H9 (cell line): ENCODE data around the gene FYN. TPM values are rescaled to one million over a fixed set of nuclear protein-coding genes. Genes with fewer than 3 reads are reported as not detected.

Experiments used
- DNase-seq: peaks from one replicate; pipeline ENCODE4 v3.0.0-alpha.2; 2017
- H2AFZ ChIP-seq: one replicate; pipeline ENCODE4 v1.6.1; 2013; ENCODE audit warnings: mild to moderate bottlenecking, low read length, control low read depth, moderate library complexity
- H2AK5ac ChIP-seq: 2 replicates; pipeline ENCODE4 v1.6.1; 2013; ENCODE audit warnings: low read length, control low read depth, mixed read lengths; ENCODE audit not compliant: insufficient read length
- H2BK120ac ChIP-seq: one replicate; pipeline ENCODE4 v1.6.1; 2013; ENCODE audit warnings: low read depth, mild to moderate bottlenecking, low read length, control low read depth, inconsistent platforms; ENCODE audit not compliant: poor library complexity, severe bottlenecking
- H2BK12ac ChIP-seq: 2 replicates; pipeline ENCODE4 v1.6.1; 2013; ENCODE audit warnings: low read length, control low read depth, mixed read lengths, low read depth; ENCODE audit not compliant: insufficient read length
- H2BK15ac ChIP-seq: 2 replicates; pipeline ENCODE4 v1.6.1; 2013; ENCODE audit warnings: low read depth, low read length, control low read depth
- H2BK20ac ChIP-seq: one replicate; pipeline ENCODE4 v1.6.1; 2013; ENCODE audit warnings: low read depth, mild to moderate bottlenecking, low read length, control low read depth, inconsistent platforms; ENCODE audit not compliant: poor library complexity, severe bottlenecking
- H2BK5ac ChIP-seq: 2 replicates; pipeline ENCODE4 v1.6.1; 2013; ENCODE audit warnings: low read length, control low read depth, mixed read lengths; ENCODE audit not compliant: insufficient read length
- H3K14ac ChIP-seq: 2 replicates; pipeline ENCODE4 v1.6.1; 2013; ENCODE audit warnings: low read length, control low read depth; ENCODE audit not compliant: insufficient read depth
- H3K18ac ChIP-seq: 2 replicates; pipeline ENCODE4 v1.6.1; 2013; ENCODE audit warnings: low read depth, mild to moderate bottlenecking, mixed read lengths, low read length, control low read depth; ENCODE audit not compliant: insufficient read length
- H3K23ac ChIP-seq: 2 replicates; pipeline ENCODE4 v1.6.1; 2013; ENCODE audit warnings: low read length, control low read depth, mixed read lengths, low read depth; ENCODE audit not compliant: insufficient read length
- H3K23me2 ChIP-seq: 2 replicates; pipeline ENCODE4 v1.6.1; 2013; ENCODE audit warnings: low read depth, mild to moderate bottlenecking, mixed read lengths, low read length, control low read depth; ENCODE audit not compliant: insufficient read length, poor library complexity, severe bottlenecking
- H3K27ac ChIP-seq: 2 replicates; pipeline ENCODE4 v1.5.1; 2013; ENCODE audit warnings: low read length, control low read depth, mixed read lengths, low read depth; ENCODE audit not compliant: insufficient read length
- H3K27me3 ChIP-seq: 2 replicates; pipeline ENCODE4 v1.6.1; 2013; ENCODE audit warnings: low read length, control low read depth, inconsistent platforms; ENCODE audit not compliant: insufficient read depth
- H3K4ac ChIP-seq: 2 replicates; pipeline ENCODE4 v1.6.1; 2013; ENCODE audit warnings: low read depth, mild to moderate bottlenecking, control low read depth, inconsistent platforms, low read length, moderate library complexity
- H3K4me1 ChIP-seq: 2 replicates; pipeline ENCODE4 v1.6.1; 2013; ENCODE audit warnings: low read length, control low read depth, inconsistent platforms; ENCODE audit not compliant: insufficient read depth
- H3K4me2 ChIP-seq: 2 replicates; pipeline ENCODE4 v1.6.1; 2013; ENCODE audit warnings: low read length, control low read depth, mixed read lengths; ENCODE audit not compliant: insufficient read length, insufficient read depth
- H3K56ac ChIP-seq: 2 replicates; pipeline ENCODE4 v1.6.1; 2013; ENCODE audit warnings: low read depth, mild to moderate bottlenecking, mixed read lengths, low read length, control low read depth; ENCODE audit not compliant: insufficient read length
- H3K79me1 ChIP-seq: 2 replicates; pipeline ENCODE4 v1.6.1; 2013; ENCODE audit warnings: low read depth, mild to moderate bottlenecking, moderate library complexity, low read length, control low read depth, inconsistent platforms; ENCODE audit not compliant: insufficient read depth, poor library complexity, severe bottlenecking
- H3K79me2 ChIP-seq: 2 replicates; pipeline ENCODE4 v1.6.1; 2013; ENCODE audit warnings: low read length, control low read depth, inconsistent platforms; ENCODE audit not compliant: insufficient read depth
- H3K9ac ChIP-seq: 2 replicates; pipeline ENCODE4 v1.6.1; 2013; ENCODE audit warnings: low read length, control low read depth, mixed read lengths; ENCODE audit not compliant: insufficient read length; ENCODE audit errors: extremely low read depth
- H3K9me3 ChIP-seq: one replicate; pipeline ENCODE4 v1.6.1; 2013; ENCODE audit warnings: low read depth, low read length, inconsistent platforms; ENCODE audit not compliant: control insufficient read depth
- H3T11ph ChIP-seq: one replicate; pipeline ENCODE4 v1.6.1; 2013; ENCODE audit warnings: mild to moderate bottlenecking, low read length, control low read depth, inconsistent platforms
- H4K20me1 ChIP-seq: one replicate; pipeline ENCODE4 v1.6.1; 2013; ENCODE audit not compliant: control insufficient read depth, insufficient read length, insufficient read depth
- H4K5ac ChIP-seq: 2 replicates; pipeline ENCODE4 v1.6.1; 2013; ENCODE audit warnings: low read depth, mild to moderate bottlenecking, mixed read lengths, low read length, control low read depth; ENCODE audit not compliant: insufficient read length
- H4K8ac ChIP-seq: replicated peaks from 2 replicates; pipeline ENCODE4 v1.6.1; 2013; ENCODE audit warnings: low read length, control low read depth, mixed read lengths, low read depth; ENCODE audit not compliant: insufficient read length
- H4K91ac ChIP-seq: 2 replicates; pipeline ENCODE4 v1.6.1; 2013; ENCODE audit warnings: low read depth, mild to moderate bottlenecking, moderate library complexity, mixed read lengths, low read length, control low read depth; ENCODE audit not compliant: insufficient read length
- H3K27ac Mint-ChIP-seq, 3 experiments: 2 replicates in 2 of 3; 3 replicates in 1 of 3; pipeline ENCODE4 v1.8.0; 2020 to 2021; ENCODE audit warnings: mixed read lengths in 3 of 3, mild to moderate bottlenecking in 1 of 3, moderate library complexity in 1 of 3
- H3K27me3 Mint-ChIP-seq: 2 replicates; pipeline ENCODE4 v1.8.0; 2021; ENCODE audit warnings: low read depth, mild to moderate bottlenecking, moderate library complexity, mixed read lengths
- H3K36me3 Mint-ChIP-seq, 3 experiments: 2 replicates in 2 of 3; 3 replicates in 1 of 3; pipeline ENCODE4 v1.8.0; 2020 to 2021; ENCODE audit warnings: low read depth in 3 of 3, mixed read lengths in 3 of 3; ENCODE audit not compliant: insufficient read depth in 1 of 3
- H3K4me1 Mint-ChIP-seq, 2 experiments: 2 replicates each; pipeline ENCODE4 v1.8.0; 2020; ENCODE audit warnings: mixed read lengths in 2 of 2
- H3K4me3 Mint-ChIP-seq, 2 experiments: 2 replicates in 1 of 2; 3 replicates in 1 of 2; pipeline ENCODE4 v1.8.0; 2020 to 2021; ENCODE audit warnings: mild to moderate bottlenecking in 2 of 2, mixed read lengths in 2 of 2, moderate library complexity in 1 of 2
- H3K9me3 Mint-ChIP-seq, 2 experiments: 2 replicates in 1 of 2; 3 replicates in 1 of 2; pipeline ENCODE4 v1.8.0; 2020; ENCODE audit warnings: mild to moderate bottlenecking in 2 of 2, mixed read lengths in 2 of 2, moderate library complexity in 1 of 2
- CTCF ChIP-seq: fragments of 200-600 bp; sonication (generic); conservative IDR thresholded peaks from 3 replicates; pipeline ENCODE4 v1.8.0; 2021; ENCODE audit warnings: antibody characterized with exemption, mild to moderate bottlenecking
- WGBS: extraction: QIAGEN DNeasy Blood & Tissue Kit; methylation state at CpG from one replicate; pipeline ENCODE4 v1.1.7; 2013; ENCODE audit warnings: missing lambda C conversion rate, low lambda C conversion rate, mixed read lengths; ENCODE audit not compliant: insufficient read length; ENCODE audit errors: extremely low coverage; 5-methylcytosine and 5-hydroxymethylcytosine counted together
- total RNA-seq: library from RNA; stranded (reverse); gene quantifications from 2 replicates; pipeline ENCODE4 v1.2.1, GENCODE V29; 2021

Gene FYN
- total RNA-seq, 1 experiment from 2014 or later = 64.8 TPM

DNA sequence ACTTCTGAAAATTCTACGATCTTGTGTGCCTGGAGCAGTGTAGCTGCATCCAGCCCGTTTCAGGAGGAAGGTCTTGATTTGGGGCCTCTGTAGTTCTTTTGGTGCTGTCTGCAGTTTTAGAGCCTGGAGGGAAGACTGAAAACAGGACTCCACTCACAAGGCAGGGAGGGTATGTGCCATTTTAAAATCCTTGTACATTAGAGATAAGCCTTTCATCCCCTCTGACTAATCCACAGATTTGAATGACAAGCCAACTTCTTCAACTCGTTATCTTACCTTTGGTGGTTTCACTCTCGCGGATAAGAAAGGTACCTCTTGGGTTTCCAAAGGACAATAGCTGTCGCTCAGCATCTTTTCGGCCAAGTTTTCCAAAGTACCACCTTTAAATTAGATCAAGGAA is 169.5 kb downstream of the FYN start:
- no peaks in the 10 kb centered on the region for H3K4me1 ChIP-seq
- no peak overlapping the region for H4K91ac ChIP-seq
- no peak overlapping the region for H3K4ac ChIP-seq
- Mint-ChIP-seq H3K27ac (peak overlapping the region in 1 of 3 experiments; percentile 41; a peak in 2 of 7 replicates), H3K27me3 (no peaks in the 10 kb centered on the region), H3K4me3 (no peak overlapping the region), H3K9me3 (no peaks in the 10 kb centered on the region), H3K36me3 (peaks cover 7 to 29% (median 23%) of the 10 kb centered on the region in 3 experiments; a peak in 6 of 7 replicates), H3K4me1 (peaks cover 0 to 10% of the 10 kb centered on the region in 2 experiments; a peak in 2 of 4 replicates)
- no peaks in the 10 kb centered on the region for H3K23me2 ChIP-seq
- H3K9me3 ChIP-seq = no peaks in the 10 kb centered on the region
- H3K18ac ChIP-seq = no peak overlapping the region
- TF ChIP-seq CTCF = no peak
- no peak overlapping the region for H2BK120ac ChIP-seq
- H2AK5ac ChIP-seq = no peak overlapping the region
- no CpG with 5 or more reads among the region's 7 CpGs for WGBS
- H3K4me2 ChIP-seq = no peak overlapping the region
- peaks cover 2% of the 10 kb centered on the region for H4K20me1 ChIP-seq
- no peak overlapping the region for H3T11ph ChIP-seq
- no peaks in the 10 kb centered on the region for H3K79me2 ChIP-seq
- no peak overlapping the region for H4K5ac ChIP-seq
- H2BK12ac ChIP-seq = no peak overlapping the region
- H3K79me1 ChIP-seq = no peaks in the 10 kb centered on the region
- H4K8ac ChIP-seq = no peak overlapping the region
- no peak overlapping the region for H2BK5ac ChIP-seq
- H3K14ac ChIP-seq = no peak overlapping the region
- H3K27ac ChIP-seq = no peak overlapping the region
- no peak overlapping the region for H3K9ac ChIP-seq
- H3K56ac ChIP-seq = no peak overlapping the region
- no peak overlapping the region for H2AFZ ChIP-seq
- H2BK15ac ChIP-seq = no peak overlapping the region
- no peak overlapping the region for H3K23ac ChIP-seq
- no peak overlapping the region for H2BK20ac ChIP-seq
- no peak for DNase-seq
- no peaks in the 10 kb centered on the region for H3K27me3 ChIP-seq
